ENCODE results near the gene VGLL4.

Gene VGLL4

GRCh38 chr3:11625376-11626083, 18.2 kb downstream of the VGLL4 start:
- Histone ChIP-seq H3K36me3 (ENCODE audit: insufficient read depth, low read length) (no peaks in the 10 kb centered on the region), H3K9me3 (ENCODE audit: insufficient read depth, low read depth, low read length) (no peaks in the 10 kb centered on the region), H3F3A (ENCODE audit: low read depth) (no peaks in the 10 kb centered on the region), H3K9ac (ENCODE audit: low read depth, low read length, poor library complexity, severe bottlenecking) (no peak overlapping the region), H3K4me2 (ENCODE audit: low read depth, low read length, poor library complexity, severe bottlenecking) (peak overlapping the region; percentile 40), H2AFZ (ENCODE audit: low read length) (no peak overlapping the region), H4K20me1 (ENCODE audit: insufficient read depth, low read length, poor library complexity, severe bottlenecking) (peaks cover 100% of the 10 kb centered on the region), H3K79me2 (ENCODE audit: insufficient read depth, low read length) (peaks cover 100% of the 10 kb centered on the region), H3K4me3 (ENCODE audit: low read length, poor library complexity, severe bottlenecking) (no peak overlapping the region), H3K9me2 (replicated peaks; ENCODE audit: low read depth, low read length) (no peaks in the 10 kb centered on the region), H3K4me1 (ENCODE audit: insufficient read depth, low read length, poor library complexity, severe bottlenecking) (peaks cover 30% of the 10 kb centered on the region), H3K27me3 (ENCODE audit: insufficient read depth, low read length, poor library complexity, severe bottlenecking) (no peaks in the 10 kb centered on the region)
- no peak for TF ChIP-seq EZH2phosphoT487 (IDR thresholded peaks at IDR 0.05; ENCODE audit: borderline replicate concordance)
- no peak for TF ChIP-seq CTCF (conservative IDR thresholded peaks at IDR 0.05; ENCODE audit: low read length)

GRCh38 chr3:11624704-11625375, 18.9 kb downstream of the VGLL4 start:
- Histone ChIP-seq H3K4me1 (ENCODE audit: insufficient read depth, low read length, poor library complexity, severe bottlenecking) (peaks cover 30% of the 10 kb centered on the region), H3K36me3 (ENCODE audit: insufficient read depth, low read length) (no peaks in the 10 kb centered on the region)

GRCh38 chr3:11624161-11624560, 19.6 kb downstream of the VGLL4 start:
- no peaks in the 10 kb centered on the region for H3K27me3 ChIP-seq (ENCODE audit: insufficient read depth, low read length, poor library complexity, severe bottlenecking)
- H3K9me2 ChIP-seq (replicated peaks; ENCODE audit: low read depth, low read length): no peaks in the 10 kb centered on the region
- peaks cover 31% of the 10 kb centered on the region for H3K4me1 ChIP-seq (ENCODE audit: insufficient read depth, low read length, poor library complexity, severe bottlenecking)
- no peaks in the 10 kb centered on the region for H3F3A ChIP-seq (ENCODE audit: low read depth)
- TF ChIP-seq CTCF (conservative IDR thresholded peaks at IDR 0.05; ENCODE audit: low read length) (no peak), EZH2phosphoT487 (IDR thresholded peaks at IDR 0.05; ENCODE audit: borderline replicate concordance) (no peak)
- H2AFZ ChIP-seq (ENCODE audit: low read length): no peak overlapping the region
- no peak overlapping the region for H3K9ac ChIP-seq (ENCODE audit: low read depth, low read length, poor library complexity, severe bottlenecking)
- H3K9me3 ChIP-seq (ENCODE audit: insufficient read depth, low read depth, low read length): no peaks in the 10 kb centered on the region
- H3K36me3 ChIP-seq (ENCODE audit: insufficient read depth, low read length): no peaks in the 10 kb centered on the region
- H3K79me2 ChIP-seq (ENCODE audit: insufficient read depth, low read length): peaks cover 100% of the 10 kb centered on the region
- H4K20me1 ChIP-seq (ENCODE audit: insufficient read depth, low read length, poor library complexity, severe bottlenecking): peaks cover 100% of the 10 kb centered on the region
- no peak overlapping the region for H3K4me3 ChIP-seq (ENCODE audit: low read length, poor library complexity, severe bottlenecking)
- H3K4me2 ChIP-seq (ENCODE audit: low read depth, low read length, poor library complexity, severe bottlenecking): peak overlapping the region; percentile 40

More at GRCh38 chr3:11624704-11625375, 18.9 kb downstream of the VGLL4 start:
- Histone ChIP-seq H4K20me1 (ENCODE audit: insufficient read depth, low read length, poor library complexity, severe bottlenecking) (peaks cover 100% of the 10 kb centered on the region), H3K9me2 (replicated peaks; ENCODE audit: low read depth, low read length) (no peaks in the 10 kb centered on the region), H3K4me3 (ENCODE audit: low read length, poor library complexity, severe bottlenecking) (no peak overlapping the region), H3K4me2 (ENCODE audit: low read depth, low read length, poor library complexity, severe bottlenecking) (peak overlapping the region; percentile 40), H3K9ac (ENCODE audit: low read depth, low read length, poor library complexity, severe bottlenecking) (no peak overlapping the region), H3K27me3 (ENCODE audit: insufficient read depth, low read length, poor library complexity, severe bottlenecking) (no peaks in the 10 kb centered on the region), H3K9me3 (ENCODE audit: insufficient read depth, low read depth, low read length) (no peaks in the 10 kb centered on the region), H3K79me2 (ENCODE audit: insufficient read depth, low read length) (peaks cover 100% of the 10 kb centered on the region), H3F3A (ENCODE audit: low read depth) (no peaks in the 10 kb centered on the region), H2AFZ (ENCODE audit: low read length) (no peak overlapping the region)
- TF ChIP-seq CTCF (conservative IDR thresholded peaks at IDR 0.05; ENCODE audit: low read length) (no peak), EZH2phosphoT487 (IDR thresholded peaks at IDR 0.05; ENCODE audit: borderline replicate concordance) (no peak)

All from Loucy (cell line).